Prostate gland (tissue), 2 donors: ENCODE measurements around the gene SND1.

Source experiments
- POLR2A ChIP-seq: fragments of 450-650 bp; IDR thresholded peaks from one replicate; pipeline ENCODE4 v1.6.1; 2016; ENCODE audit warnings: antibody characterized with exemption, mild to moderate bottlenecking
- POLR2AphosphoS5 ChIP-seq: sonication (generic); formaldehyde crosslinking; IDR thresholded peaks from one replicate; pipeline ENCODE4 v1.6.1; 2017; ENCODE audit warnings: antibody characterized with exemption
- TF ChIP-seq, protein P1 (sequence below), 4 experiments: fragments of 200-600 bp in 2 of 4; fragments of 450-650 bp in 2 of 4; sonication (generic) in 2 of 4; IDR thresholded peaks; 1 replicate in 3 of 4; 2 replicates in 1 of 4; pipeline ENCODE4 v1.5.1; 2016 to 2019; ENCODE audit warnings: antibody characterized with exemption in 4 of 4, mild to moderate bottlenecking in 2 of 4, moderate library complexity in 2 of 4

GRCh38 chr7:127629268-127629854 lies 22.6 kb upstream of the SND1 start:
- TF ChIP-seq, protein P1, sequence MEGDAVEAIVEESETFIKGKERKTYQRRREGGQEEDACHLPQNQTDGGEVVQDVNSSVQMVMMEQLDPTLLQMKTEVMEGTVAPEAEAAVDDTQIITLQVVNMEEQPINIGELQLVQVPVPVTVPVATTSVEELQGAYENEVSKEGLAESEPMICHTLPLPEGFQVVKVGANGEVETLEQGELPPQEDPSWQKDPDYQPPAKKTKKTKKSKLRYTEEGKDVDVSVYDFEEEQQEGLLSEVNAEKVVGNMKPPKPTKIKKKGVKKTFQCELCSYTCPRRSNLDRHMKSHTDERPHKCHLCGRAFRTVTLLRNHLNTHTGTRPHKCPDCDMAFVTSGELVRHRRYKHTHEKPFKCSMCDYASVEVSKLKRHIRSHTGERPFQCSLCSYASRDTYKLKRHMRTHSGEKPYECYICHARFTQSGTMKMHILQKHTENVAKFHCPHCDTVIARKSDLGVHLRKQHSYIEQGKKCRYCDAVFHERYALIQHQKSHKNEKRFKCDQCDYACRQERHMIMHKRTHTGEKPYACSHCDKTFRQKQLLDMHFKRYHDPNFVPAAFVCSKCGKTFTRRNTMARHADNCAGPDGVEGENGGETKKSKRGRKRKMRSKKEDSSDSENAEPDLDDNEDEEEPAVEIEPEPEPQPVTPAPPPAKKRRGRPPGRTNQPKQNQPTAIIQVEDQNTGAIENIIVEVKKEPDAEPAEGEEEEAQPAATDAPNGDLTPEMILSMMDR (IDR thresholded peaks at IDR 0.05): peak in 1 of 4 experiments; percentile 19
- no peak for TF ChIP-seq POLR2A
- TF ChIP-seq POLR2AphosphoS5: no peak
